HCT116 (cell line): ENCODE results near the gene IL15RA.

Experiments used
- CTCF ChIP-seq, 3 experiments: fragments of 200-600 bp in 1 of 3; sonication (generic) in 1 of 3; IDR thresholded peaks in 2 of 3; conservative IDR thresholded peaks in 1 of 3; 2 replicates each; pipeline ENCODE4 v1.5.1; 2012 to 2017; ENCODE audit warnings: low read depth in 2 of 3, low read length in 2 of 3, antibody characterized with exemption in 1 of 3, borderline replicate concordance in 1 of 3, control low read depth in 1 of 3, mild to moderate bottlenecking in 1 of 3, mixed read lengths in 1 of 3, mixed run types in 1 of 3, moderate library complexity in 1 of 3; ENCODE audit not compliant: insufficient read depth in 1 of 3
- EGR1 ChIP-seq: IDR thresholded peaks from 2 replicates; pipeline ENCODE4 v1.6.1; 2012; ENCODE audit warnings: low read depth
- MAX ChIP-seq: IDR thresholded peaks from 2 replicates; pipeline ENCODE4 v1.6.1; 2012
- POLR2A ChIP-seq: IDR thresholded peaks from 2 replicates; pipeline ENCODE4 v1.7.0; 2011; ENCODE audit warnings: borderline replicate concordance; ENCODE audit not compliant: insufficient read depth, insufficient read length; ENCODE audit errors: extremely low read depth
- POLR2AphosphoS5 ChIP-seq: IDR thresholded peaks from 2 replicates; pipeline ENCODE4 v1.6.1; 2011; ENCODE audit warnings: mild to moderate bottlenecking, low read depth, low read length, moderate library complexity
- RAD21 ChIP-seq: IDR thresholded peaks from 2 replicates; pipeline ENCODE4 v1.6.1; 2012; ENCODE audit warnings: low read depth, mild to moderate bottlenecking
- SP1 ChIP-seq: IDR thresholded peaks from 2 replicates; pipeline ENCODE4 v1.6.1; 2012; ENCODE audit warnings: low read depth
- TCF7L2 ChIP-seq: IDR thresholded peaks from 2 replicates; pipeline ENCODE4 v1.7.0; 2011; ENCODE audit warnings: borderline replicate concordance, inconsistent platforms; ENCODE audit not compliant: insufficient read depth, insufficient read length; ENCODE audit errors: extremely low read depth
- ZNF274 ChIP-seq: fragments of 200-500 bp; sonication (Bioruptor generic); IDR thresholded peaks from 2 replicates; pipeline ENCODE4 v1.6.1; 2014; ENCODE audit warnings: mild to moderate bottlenecking, low read depth, low read length, inconsistent platforms

GRCh38 chr10:5959581-5960069 lies 17.7 kb downstream of the IL15RA start:
- TF ChIP-seq POLR2AphosphoS5 (no peak), CTCF (IDR thresholded peaks at IDR 0.05 in 2 of 3, conservative IDR thresholded peaks at IDR 0.05 in 1 of 3; ENCODE audit: borderline replicate concordance in 1 of 3, insufficient read depth in 1 of 3, low read depth in 2 of 3, low read length in 2 of 3) (no peak), RAD21 (no peak), MAX (no peak), TCF7L2 (no peak), SP1 (no peak), POLR2A (no peak), ZNF274 (no peak), EGR1 (no peak)
